Smooth muscle cell (in vitro differentiated cells): ENCODE measurements around the gene LRP1-AS. TPM values are rescaled to one million over a fixed set of nuclear protein-coding genes. Genes with fewer than 3 reads are reported as not detected.
A peak's percentile ranks its signal among the peaks of the same experiment; 100 is the strongest.

ENCODE experiments used
- DNase-seq: peaks from one replicate; lab custom pipeline; 2025; ENCODE audit not compliant: unreplicated experiment; lab: John Stamatoyannopoulos, UW
- H2AFZ ChIP-seq: fragments of 200-600 bp; sonication (generic); 2 replicates; pipeline ENCODE4 v1.6.0; 2016; ENCODE audit warnings: antibody characterized with exemption, low read depth, mild to moderate bottlenecking
- H3F3A ChIP-seq: fragments of 200-600 bp; sonication (generic); 2 replicates; pipeline ENCODE4 v1.6.0; 2017; ENCODE audit warnings: antibody characterized with exemption, low read depth
- H3K27ac ChIP-seq: fragments of 200-600 bp; sonication (generic); 2 replicates; pipeline ENCODE4 v1.5.1; 2016; ENCODE audit warnings: low read depth, mild to moderate bottlenecking
- H3K27me3 ChIP-seq: fragments of 200-600 bp; sonication (generic); 2 replicates; pipeline ENCODE4 v1.6.1; 2016; ENCODE audit warnings: low read depth, mild to moderate bottlenecking
- H3K36me3 ChIP-seq: fragments of 200-600 bp; sonication (generic); 2 replicates; pipeline ENCODE4 v1.5.1; 2016; ENCODE audit warnings: low read depth
- H3K4me1 ChIP-seq: fragments of 200-600 bp; sonication (generic); 2 replicates; pipeline ENCODE4 v1.5.1; 2016; ENCODE audit warnings: low read depth
- H3K4me2 ChIP-seq: fragments of 200-600 bp; sonication (generic); 2 replicates; pipeline ENCODE4 v1.6.0; 2016; ENCODE audit warnings: mild to moderate bottlenecking
- H3K4me3 ChIP-seq: fragments of 200-600 bp; sonication (generic); 2 replicates; pipeline ENCODE4 v1.5.1; 2016; ENCODE audit warnings: mild to moderate bottlenecking
- H3K79me2 ChIP-seq: fragments of 200-600 bp; sonication (generic); 2 replicates; pipeline ENCODE4 v1.6.0; 2016; ENCODE audit warnings: low read depth, mild to moderate bottlenecking
- H3K9ac ChIP-seq: fragments of 200-600 bp; sonication (generic); 2 replicates; pipeline ENCODE4 v1.6.0; 2016; ENCODE audit warnings: low read depth
- H3K9me3 ChIP-seq: fragments of 200-600 bp; sonication (generic); replicated peaks from 2 replicates; pipeline ENCODE4 v1.5.1; 2016; ENCODE audit warnings: low read depth
- H4K20me1 ChIP-seq: fragments of 200-600 bp; sonication (generic); 2 replicates; pipeline ENCODE4 v1.6.0; 2016; ENCODE audit warnings: low read depth
- CTCF ChIP-seq: fragments of 200-600 bp; sonication (generic); IDR thresholded peaks from 2 replicates; pipeline ENCODE4 v1.5.1; 2017; ENCODE audit warnings: borderline replicate concordance, mild to moderate bottlenecking, antibody characterized with exemption; ENCODE audit not compliant: insufficient read depth, poor library complexity, severe bottlenecking
- WGBS: methylation state at CpG from one replicate; pipeline ENCODE4 v1.1.7; 2016; ENCODE audit warnings: low lambda C conversion rate; 5-methylcytosine and 5-hydroxymethylcytosine counted together
- polyA plus RNA-seq: library from polyadenylated mRNA; unstranded; fragments of >200 nt; fragmentation: Nextera tagmentation; extraction: Ambion mirVana; gene quantifications from 2 replicates; pipeline ENCODE4 v1.2.1, GENCODE V29; 2016
- total RNA-seq: library from RNA; depleted of rRNA; stranded (reverse); fragments of >200 nt; gene quantifications from 2 replicates; pipeline ENCODE4 v1.2.3, GENCODE V29; 2014

LRP1-AS gene
- total and polyA plus RNA-seq, 2 experiments from 2014 or later: not detected

DNA sequence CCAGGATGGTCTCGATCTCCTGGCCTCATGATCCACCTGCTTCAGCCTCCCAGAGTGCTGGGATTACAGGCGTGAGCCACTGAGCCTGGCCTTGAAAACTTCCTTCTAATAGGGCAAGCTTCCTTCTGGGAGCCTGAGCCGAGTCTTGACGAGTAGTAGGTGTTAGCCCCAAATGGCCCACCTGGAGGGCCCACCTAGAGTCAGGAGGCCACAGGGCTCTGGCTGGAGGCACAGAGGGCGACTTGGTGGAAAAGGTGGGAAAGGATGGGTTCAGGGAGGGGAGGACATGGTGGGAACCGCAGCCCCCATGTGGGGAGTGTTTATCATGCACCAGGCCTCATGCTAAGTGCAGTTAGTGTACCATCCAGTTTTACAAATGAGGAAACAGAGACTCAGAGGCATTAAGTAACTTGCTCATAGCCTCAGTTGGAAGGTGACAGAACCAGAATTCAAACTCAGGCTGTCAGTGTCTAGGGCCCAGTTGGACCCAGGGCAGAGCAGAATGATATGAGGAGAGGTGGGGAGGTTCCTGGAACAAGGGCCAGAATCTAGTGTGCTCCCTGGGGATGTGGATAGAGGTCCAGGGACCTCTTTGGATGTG, 3.1 kb upstream of the LRP1-AS start:
- no peak for DNase-seq
- Histone ChIP-seq H2AFZ (no peak overlapping the region), H3K9me3 (no peaks in the 10 kb centered on the region), H3K36me3 (peaks cover 3% of the 10 kb centered on the region), H3K4me3 (no peak overlapping the region), H3K27ac (no peak overlapping the region), H3K4me1 (no peaks in the 10 kb centered on the region), H4K20me1 (peaks cover 100% of the 10 kb centered on the region), H3K4me2 (no peak overlapping the region), H3F3A (peaks cover 10% of the 10 kb centered on the region), H3K79me2 (peaks cover 16% of the 10 kb centered on the region), H3K9ac (no peak overlapping the region), H3K27me3 (no peaks in the 10 kb centered on the region)
- WGBS: 99% methylated on average over 6 of the region's 6 CpGs
- TF ChIP-seq CTCF: no peak

GRCh38 chr12:57149245-57149900, 2.0 kb upstream of the LRP1-AS start:
- Histone ChIP-seq H3K4me1 (no peaks in the 10 kb centered on the region), H3K27me3 (no peaks in the 10 kb centered on the region), H3K4me2 (no peak overlapping the region), H2AFZ (no peak overlapping the region), H3K36me3 (no peaks in the 10 kb centered on the region), H4K20me1 (peaks cover 100% of the 10 kb centered on the region), H3F3A (peaks cover 15% of the 10 kb centered on the region), H3K9ac (no peak overlapping the region), H3K9me3 (no peaks in the 10 kb centered on the region), H3K27ac (peak overlapping the region; percentile 41), H3K79me2 (peaks cover 21% of the 10 kb centered on the region), H3K4me3 (no peak overlapping the region)
- 70% methylated on average over 13 of the region's 13 CpGs for WGBS
- no peak for DNase-seq
- TF ChIP-seq CTCF: no peak

DNA sequence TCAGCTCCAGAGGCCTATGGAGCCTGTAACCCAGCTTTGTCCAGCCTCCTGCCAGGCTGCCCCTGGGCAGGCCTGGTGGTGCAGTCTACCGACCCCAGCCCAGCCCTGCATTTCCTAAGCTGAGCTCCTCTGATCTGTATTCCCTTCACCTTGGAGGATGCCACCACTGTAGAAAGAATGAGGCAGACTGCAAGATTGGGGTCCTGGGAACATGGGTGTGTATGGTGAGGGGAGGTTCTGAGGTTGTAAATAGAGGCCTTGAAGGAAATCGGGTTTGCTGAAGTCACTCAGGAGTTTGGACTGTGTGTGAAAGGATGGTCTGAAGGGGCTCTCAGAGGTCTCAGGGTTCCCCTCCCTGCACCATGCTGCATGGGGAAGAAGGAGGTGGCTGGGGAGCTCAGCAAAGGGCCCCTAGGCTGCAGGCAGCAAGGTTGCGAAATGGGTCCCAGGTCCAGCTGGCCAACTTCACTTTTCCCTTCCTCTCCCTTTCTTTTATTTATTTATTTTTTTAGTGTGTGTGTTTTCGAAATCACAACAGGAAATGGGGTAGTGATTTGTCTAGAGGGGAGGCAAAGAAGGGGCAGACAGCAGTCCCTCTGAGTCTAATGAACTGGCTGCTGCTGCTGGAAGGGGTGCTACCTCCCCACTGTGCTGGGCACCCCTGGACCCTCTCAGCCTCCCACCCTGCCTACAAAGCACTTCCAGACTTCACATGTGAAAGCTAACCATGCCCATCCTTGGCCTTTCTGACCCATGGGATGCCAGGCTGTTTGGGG, 1.2 kb upstream of the LRP1-AS start:
- no peaks in the 10 kb centered on the region for H3K9me3 ChIP-seq
- H3K79me2 ChIP-seq: peaks cover 24% of the 10 kb centered on the region
- no peak for DNase-seq
- no peaks in the 10 kb centered on the region for H3K4me1 ChIP-seq
- TF ChIP-seq CTCF: no peak
- WGBS: 79% methylated on average over 4 of the region's 4 CpGs
- peak overlapping the region; percentile 7 for H3K9ac ChIP-seq
- peak overlapping the region; percentile 41 for H3K27ac ChIP-seq
- H3K27me3 ChIP-seq: no peaks in the 10 kb centered on the region
- peaks cover 15% of the 10 kb centered on the region for H3F3A ChIP-seq
- peaks cover 100% of the 10 kb centered on the region for H4K20me1 ChIP-seq
- no peaks in the 10 kb centered on the region for H3K36me3 ChIP-seq
- no peak overlapping the region for H3K4me3 ChIP-seq
- no peak overlapping the region for H2AFZ ChIP-seq
- H3K4me2 ChIP-seq: peak overlapping the region; percentile 70
